GM23338 (cell line): ENCODE measurements around the gene PYGB. TPM values are rescaled to one million over a fixed set of nuclear protein-coding genes. Genes with fewer than 3 reads are reported as not detected.

Experiments
- ATAC-seq: fragments of 200-7000 bp; cut with Tn5 transposase; 3 replicates; pipeline ENCODE4 v1.9.1; 2020
- DNase-seq: peaks from one replicate; pipeline ENCODE4 v3.0.0-alpha.2; 2015; ENCODE audit warnings: low spot score
- H2AFZ ChIP-seq: fragments of 200-600 bp; sonication (generic); 2 replicates; pipeline ENCODE4 v1.8.0; 2016; ENCODE audit warnings: antibody characterized with exemption, mild to moderate bottlenecking, moderate library complexity
- H3F3A ChIP-seq: fragments of 200-600 bp; sonication (generic); replicated peaks from 2 replicates; pipeline ENCODE4 v1.8.0; 2017; ENCODE audit warnings: antibody characterized with exemption, mixed run types, low read depth
- H3K27ac ChIP-seq: fragments of 200-600 bp; sonication (generic); 2 replicates; pipeline ENCODE4 v1.6.1; 2016; ENCODE audit warnings: low read depth
- H3K27me3 ChIP-seq: fragments of 200-600 bp; sonication (generic); 2 replicates; pipeline ENCODE4 v1.8.0; 2016; ENCODE audit warnings: mild to moderate bottlenecking, mixed run types, moderate library complexity; ENCODE audit not compliant: insufficient read depth
- H3K36me3 ChIP-seq: fragments of 200-600 bp; sonication (generic); 2 replicates; pipeline ENCODE4 v1.8.0; 2016; ENCODE audit warnings: mild to moderate bottlenecking; ENCODE audit not compliant: insufficient read depth
- H3K4me1 ChIP-seq: fragments of 200-600 bp; sonication (generic); 2 replicates; pipeline ENCODE4 v1.8.0; 2016; ENCODE audit warnings: mild to moderate bottlenecking, moderate library complexity; ENCODE audit not compliant: insufficient read depth
- H3K4me2 ChIP-seq: fragments of 200-600 bp; sonication (generic); 2 replicates; pipeline ENCODE4 v1.7.1; 2017; ENCODE audit warnings: mixed run types
- H3K4me3 ChIP-seq: fragments of 200-600 bp; sonication (generic); 2 replicates; pipeline ENCODE4 v1.6.1; 2016; ENCODE audit warnings: mixed run types
- H3K79me2 ChIP-seq: fragments of 200-600 bp; sonication (generic); replicated peaks from 2 replicates; pipeline ENCODE4 v1.8.0; 2017; ENCODE audit warnings: mild to moderate bottlenecking; ENCODE audit not compliant: insufficient read depth
- H3K9me2 ChIP-seq: fragments of 200-600 bp; sonication (generic); 2 replicates; pipeline ENCODE4 v1.8.0; 2017; ENCODE audit not compliant: insufficient read depth
- H4K20me1 ChIP-seq: fragments of 200-600 bp; sonication (generic); replicated peaks from 2 replicates; pipeline ENCODE4 v1.8.0; 2017; ENCODE audit warnings: mild to moderate bottlenecking; ENCODE audit not compliant: insufficient read depth
- H3K27ac Mint-ChIP-seq: 2 replicates; pipeline ENCODE4 v1.8.0; 2020; ENCODE audit warnings: inconsistent platforms, mild to moderate bottlenecking, moderate library complexity, mixed read lengths
- H3K27me3 Mint-ChIP-seq: 3 replicates; pipeline ENCODE4 v1.8.0; 2022; ENCODE audit warnings: low read depth, mild to moderate bottlenecking, moderate library complexity, mixed read lengths, inconsistent platforms; ENCODE audit not compliant: insufficient read depth, poor library complexity
- H3K36me3 Mint-ChIP-seq: 3 replicates; pipeline ENCODE4 v1.8.0; 2021; ENCODE audit warnings: low read depth, mild to moderate bottlenecking, inconsistent platforms, moderate library complexity, mixed read lengths
- H3K4me1 Mint-ChIP-seq: 3 replicates; pipeline ENCODE4 v1.8.0; 2020; ENCODE audit warnings: mild to moderate bottlenecking, inconsistent platforms, mixed read lengths
- H3K4me3 Mint-ChIP-seq: 3 replicates; pipeline ENCODE4 v1.8.0; 2021; ENCODE audit warnings: moderate library complexity, mild to moderate bottlenecking, inconsistent platforms, mixed read lengths
- H3K9me3 Mint-ChIP-seq: 3 replicates; pipeline ENCODE4 v1.8.0; 2020; ENCODE audit warnings: moderate library complexity, mild to moderate bottlenecking, inconsistent platforms, mixed read lengths
- CREB1 ChIP-seq: fragments of 250-450 bp; sonication (Bioruptor Pico); IDR thresholded peaks from 2 replicates; pipeline ENCODE4 v1.5.0; 2020; ENCODE audit warnings: low read depth, mild to moderate bottlenecking, moderate library complexity
- CTCF ChIP-seq, 2 experiments: fragments of 200-600 bp in 1 of 2; sonication (generic) in 1 of 2; conservative IDR thresholded peaks; 2 replicates each; pipeline versions ENCODE4 v1.5.1 to v1.6.1; 2016 to 2017; ENCODE audit warnings: antibody characterized with exemption in 2 of 2, low read depth in 2 of 2, mild to moderate bottlenecking in 2 of 2, moderate library complexity in 1 of 2
- ETS1 ChIP-seq: IDR thresholded peaks from 2 replicates; pipeline ENCODE4 v1.6.1; 2016; ENCODE audit warnings: antibody characterized with exemption
- EZH2 ChIP-seq: fragments of 200-600 bp; sonication (generic); IDR thresholded peaks from one replicate; pipeline ENCODE4 v1.8.0; 2017; ENCODE audit warnings: antibody characterized with exemption, mild to moderate bottlenecking, low read depth; ENCODE audit not compliant: unreplicated experiment
- EZH2phosphoT487 ChIP-seq: fragments of 200-600 bp; sonication (generic); IDR thresholded peaks from one replicate; pipeline ENCODE4 v1.8.1; 2018; ENCODE audit warnings: antibody characterized with exemption; ENCODE audit not compliant: unreplicated experiment
- JUNB ChIP-seq: IDR thresholded peaks from one replicate; pipeline ENCODE4 v1.6.1; 2016; ENCODE audit warnings: antibody characterized with exemption; ENCODE audit not compliant: unreplicated experiment
- NANOG ChIP-seq: IDR thresholded peaks from 2 replicates; pipeline ENCODE4 v1.6.1; 2016; ENCODE audit warnings: antibody characterized with exemption, borderline replicate concordance
- POLR2AphosphoS5 ChIP-seq: IDR thresholded peaks from 2 replicates; pipeline ENCODE4 v1.6.1; 2016; ENCODE audit warnings: antibody characterized with exemption, low read depth
- REST ChIP-seq: IDR thresholded peaks from one replicate; pipeline ENCODE4 v1.6.1; 2018; ENCODE audit warnings: antibody characterized with exemption; ENCODE audit not compliant: unreplicated experiment
- STAT1 ChIP-seq: IDR thresholded peaks from one replicate; pipeline ENCODE4 v1.6.1; 2016; ENCODE audit warnings: antibody characterized with exemption; ENCODE audit not compliant: unreplicated experiment
- ZNF114 ChIP-seq: fragments of 250-450 bp; sonication (Bioruptor Pico); IDR thresholded peaks from 2 replicates; pipeline ENCODE4 v1.5.0; 2020; ENCODE audit warnings: mild to moderate bottlenecking, moderate library complexity
- ZNF331 ChIP-seq: fragments of 250-450 bp; sonication (Bioruptor Pico); IDR thresholded peaks from 2 replicates; pipeline ENCODE4 v1.5.0; 2020; ENCODE audit warnings: low read depth, mild to moderate bottlenecking, moderate library complexity
- polyA plus RNA-seq: library from polyadenylated mRNA; unstranded; fragments of >200 nt; fragmentation: Nextera tagmentation; extraction: Ambion mirVana; gene quantifications from 2 replicates; pipeline ENCODE4 v1.2.1, GENCODE V29; 2016
- total RNA-seq: library from RNA; depleted of rRNA; stranded (reverse); fragments of >200 nt; shearing (Covaris generic); gene quantifications from 2 replicates; pipeline ENCODE4 v1.2.3, GENCODE V29; 2014
- TF ChIP-seq, protein P1 (sequence below): fragments of 250-450 bp; sonication (Bioruptor Pico); IDR thresholded peaks from 2 replicates; pipeline ENCODE4 v1.5.0; 2020; ENCODE audit warnings: mild to moderate bottlenecking, moderate library complexity

Gene PYGB
- total and polyA plus RNA-seq, 2 experiments from 2014 or later: 15.6 to 64.0 TPM

- ATAC-seq (no peak), DNase-seq (no peak)
- peaks cover 65% of the 10 kb centered on the region for H3K79me2 ChIP-seq
- H3K27me3 ChIP-seq: no peaks in the 10 kb centered on the region
- H3K9me2 ChIP-seq: no peaks in the 10 kb centered on the region
- no peak overlapping the region for H3K27ac ChIP-seq
- H2AFZ ChIP-seq: no peak overlapping the region
- no peaks in the 10 kb centered on the region for H3K36me3 ChIP-seq
- H3K4me3 ChIP-seq: no peak overlapping the region
- peaks cover 22% of the 10 kb centered on the region; the same call in 1 of the 2 replicates for H4K20me1 ChIP-seq
- no peak overlapping the region for H3K4me2 ChIP-seq
- Mint-ChIP-seq H3K4me3 (no peak overlapping the region), H3K9me3 (no peaks in the 10 kb centered on the region), H3K27me3 (peaks cover 3% of the 10 kb centered on the region), H3K27ac (no peak overlapping the region), H3K36me3 (0 out of 3 replicates have a peak, but pooled peaks cover 4% of the 10 kb centered on the region), H3K4me1 (peaks cover 25% of the 10 kb centered on the region)
- TF ChIP-seq EZH2: no peak
- no peak for TF ChIP-seq POLR2AphosphoS5
- no peak for TF ChIP-seq CREB1 (CRISPR knock-in tag)
- no peak for TF ChIP-seq NANOG
- no peak for TF ChIP-seq EZH2phosphoT487
- TF ChIP-seq, protein P1, sequence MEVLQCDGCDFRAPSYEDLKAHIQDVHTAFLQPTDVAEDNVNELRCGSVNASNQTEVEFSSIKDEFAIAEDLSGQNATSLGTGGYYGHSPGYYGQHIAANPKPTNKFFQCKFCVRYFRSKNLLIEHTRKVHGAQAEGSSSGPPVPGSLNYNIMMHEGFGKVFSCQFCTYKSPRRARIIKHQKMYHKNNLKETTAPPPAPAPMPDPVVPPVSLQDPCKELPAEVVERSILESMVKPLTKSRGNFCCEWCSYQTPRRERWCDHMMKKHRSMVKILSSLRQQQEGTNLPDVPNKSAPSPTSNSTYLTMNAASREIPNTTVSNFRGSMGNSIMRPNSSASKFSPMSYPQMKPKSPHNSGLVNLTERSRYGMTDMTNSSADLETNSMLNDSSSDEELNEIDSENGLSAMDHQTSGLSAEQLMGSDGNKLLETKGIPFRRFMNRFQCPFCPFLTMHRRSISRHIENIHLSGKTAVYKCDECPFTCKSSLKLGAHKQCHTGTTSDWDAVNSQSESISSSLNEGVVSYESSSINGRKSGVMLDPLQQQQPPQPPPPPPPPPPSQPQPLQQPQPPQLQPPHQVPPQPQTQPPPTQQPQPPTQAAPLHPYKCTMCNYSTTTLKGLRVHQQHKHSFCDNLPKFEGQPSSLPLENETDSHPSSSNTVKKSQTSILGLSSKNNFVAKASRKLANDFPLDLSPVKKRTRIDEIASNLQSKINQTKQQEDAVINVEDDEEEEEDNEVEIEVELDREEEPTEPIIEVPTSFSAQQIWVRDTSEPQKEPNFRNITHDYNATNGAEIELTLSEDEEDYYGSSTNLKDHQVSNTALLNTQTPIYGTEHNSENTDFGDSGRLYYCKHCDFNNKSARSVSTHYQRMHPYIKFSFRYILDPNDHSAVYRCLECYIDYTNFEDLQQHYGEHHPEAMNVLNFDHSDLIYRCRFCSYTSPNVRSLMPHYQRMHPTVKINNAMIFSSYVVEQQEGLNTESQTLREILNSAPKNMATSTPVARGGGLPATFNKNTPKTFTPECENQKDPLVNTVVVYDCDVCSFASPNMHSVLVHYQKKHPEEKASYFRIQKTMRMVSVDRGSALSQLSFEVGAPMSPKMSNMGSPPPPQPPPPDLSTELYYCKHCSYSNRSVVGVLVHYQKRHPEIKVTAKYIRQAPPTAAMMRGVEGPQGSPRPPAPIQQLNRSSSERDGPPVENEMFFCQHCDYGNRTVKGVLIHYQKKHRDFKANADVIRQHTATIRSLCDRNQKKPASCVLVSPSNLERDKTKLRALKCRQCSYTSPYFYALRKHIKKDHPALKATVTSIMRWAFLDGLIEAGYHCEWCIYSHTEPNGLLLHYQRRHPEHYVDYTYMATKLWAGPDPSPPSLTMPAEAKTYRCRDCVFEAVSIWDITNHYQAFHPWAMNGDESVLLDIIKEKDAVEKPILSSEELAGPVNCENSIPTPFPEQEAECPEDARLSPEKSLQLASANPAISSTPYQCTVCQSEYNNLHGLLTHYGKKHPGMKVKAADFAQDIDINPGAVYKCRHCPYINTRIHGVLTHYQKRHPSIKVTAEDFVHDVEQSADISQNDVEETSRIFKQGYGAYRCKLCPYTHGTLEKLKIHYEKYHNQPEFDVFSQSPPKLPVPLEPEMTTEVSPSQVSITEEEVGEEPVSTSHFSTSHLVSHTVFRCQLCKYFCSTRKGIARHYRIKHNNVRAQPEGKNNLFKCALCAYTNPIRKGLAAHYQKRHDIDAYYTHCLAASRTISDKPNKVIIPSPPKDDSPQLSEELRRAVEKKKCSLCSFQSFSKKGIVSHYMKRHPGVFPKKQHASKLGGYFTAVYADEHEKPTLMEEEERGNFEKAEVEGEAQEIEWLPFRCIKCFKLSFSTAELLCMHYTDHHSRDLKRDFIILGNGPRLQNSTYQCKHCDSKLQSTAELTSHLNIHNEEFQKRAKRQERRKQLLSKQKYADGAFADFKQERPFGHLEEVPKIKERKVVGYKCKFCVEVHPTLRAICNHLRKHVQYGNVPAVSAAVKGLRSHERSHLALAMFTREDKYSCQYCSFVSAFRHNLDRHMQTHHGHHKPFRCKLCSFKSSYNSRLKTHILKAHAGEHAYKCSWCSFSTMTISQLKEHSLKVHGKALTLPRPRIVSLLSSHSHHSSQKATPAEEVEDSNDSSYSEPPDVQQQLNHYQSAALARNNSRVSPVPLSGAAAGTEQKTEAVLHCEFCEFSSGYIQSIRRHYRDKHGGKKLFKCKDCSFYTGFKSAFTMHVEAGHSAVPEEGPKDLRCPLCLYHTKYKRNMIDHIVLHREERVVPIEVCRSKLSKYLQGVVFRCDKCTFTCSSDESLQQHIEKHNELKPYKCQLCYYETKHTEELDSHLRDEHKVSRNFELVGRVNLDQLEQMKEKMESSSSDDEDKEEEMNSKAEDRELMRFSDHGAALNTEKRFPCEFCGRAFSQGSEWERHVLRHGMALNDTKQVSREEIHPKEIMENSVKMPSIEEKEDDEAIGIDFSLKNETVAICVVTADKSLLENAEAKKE: no peak
- no peak for TF ChIP-seq ZNF331 (CRISPR knock-in tag)
- TF ChIP-seq ETS1: no peak
- no peak for TF ChIP-seq REST
- no peak for TF ChIP-seq CTCF (conservative IDR thresholded peaks at IDR 0.05; ENCODE audit: low read depth in 2 of 2)
- no peak for TF ChIP-seq STAT1
- no peak for TF ChIP-seq JUNB
- no peak for TF ChIP-seq ZNF114 (CRISPR knock-in tag)
- peaks cover 4% of the 10 kb centered on the region for H3K4me1 ChIP-seq
- 0 out of 2 replicates have a peak, but pooled peaks cover 2% of the 10 kb centered on the region for H3F3A ChIP-seq
Measured at GRCh38 chr20:25203871-25204320, 44.0 kb upstream of the PYGB start.
